Muscle of leg (tissue), 11 donors: ENCODE data around the gene NMU. TPM values are rescaled to one million over a fixed set of nuclear protein-coding genes. Genes with fewer than 3 reads are reported as not detected.
"Not testable (repeated sequence)": the region's sequence is repeated elsewhere in the genome, so short reads cannot be mapped to it uniquely, and the experiment has no call there.

Source experiments
- DNase-seq: peaks from one replicate; pipeline ENCODE4 v3.0.0; 2013
- H3K27ac ChIP-seq: one replicate; pipeline ENCODE4 v1.5.1; 2013; ENCODE audit warnings: mild to moderate bottlenecking, low read length, control low read depth
- H3K27me3 ChIP-seq: one replicate; pipeline ENCODE4 v1.6.1; 2013; ENCODE audit warnings: low read length; ENCODE audit not compliant: control insufficient read depth, insufficient read depth
- H3K36me3 ChIP-seq: one replicate; pipeline ENCODE4 v1.6.1; 2013; ENCODE audit warnings: low read length; ENCODE audit not compliant: control insufficient read depth, insufficient read depth
- H3K4me1 ChIP-seq: one replicate; pipeline ENCODE4 v1.6.1; 2013; ENCODE audit warnings: low read length; ENCODE audit not compliant: control insufficient read depth, insufficient read depth
- H3K4me3 ChIP-seq: one replicate; pipeline ENCODE4 v1.5.1; 2013; ENCODE audit warnings: low read length, control low read depth
- H3K9me3 ChIP-seq: replicated peaks from 2 replicates; pipeline ENCODE4 v1.6.1; 2013; ENCODE audit warnings: low read depth, low read length; ENCODE audit not compliant: control insufficient read depth
- WGBS: methylation state at CpG from one replicate; pipeline ENCODE4 v1.1.5; 2013; ENCODE audit warnings: missing lambda C conversion rate; ENCODE audit not compliant: insufficient coverage; 5-methylcytosine and 5-hydroxymethylcytosine counted together
- polyA plus RNA-seq, 8 donors: library from polyadenylated mRNA; unstranded; fragments of 120-200 nt; gene quantifications; one replicate each; pipeline versions ENCODE4 v1.2.1 to v1.2.3, GENCODE V29; 2013; ENCODE audit warnings: inconsistent platforms in 1 of 8, low replicate concordance in 1 of 8; ENCODE audit not compliant: insufficient read length in 8 of 8, insufficient read depth in 1 of 8
- total RNA-seq: library from RNA; stranded (reverse); fragments of 120-200 nt; gene quantifications from one replicate; pipeline ENCODE4 v1.2.4, GENCODE V29; 2013

The NMU gene
- total and polyA plus RNA-seq, 9 donors = 0.34 to 2.5 (median 1.2) TPM

GRCh38 chr4:55633903-55634302, 2.2 kb downstream of the NMU start:
- Histone ChIP-seq H3K27me3 (peaks cover 25% of the 10 kb centered on the region), H3K4me3 (no peak overlapping the region), H3K36me3 (no peaks in the 10 kb centered on the region), H3K9me3 (no peaks in the 10 kb centered on the region), H3K4me1 (peaks cover 13% of the 10 kb centered on the region), H3K27ac (no peak overlapping the region)
- WGBS = 65% methylated on average over 2 of the region's 6 CpGs
- no peak for DNase-seq

DNA sequence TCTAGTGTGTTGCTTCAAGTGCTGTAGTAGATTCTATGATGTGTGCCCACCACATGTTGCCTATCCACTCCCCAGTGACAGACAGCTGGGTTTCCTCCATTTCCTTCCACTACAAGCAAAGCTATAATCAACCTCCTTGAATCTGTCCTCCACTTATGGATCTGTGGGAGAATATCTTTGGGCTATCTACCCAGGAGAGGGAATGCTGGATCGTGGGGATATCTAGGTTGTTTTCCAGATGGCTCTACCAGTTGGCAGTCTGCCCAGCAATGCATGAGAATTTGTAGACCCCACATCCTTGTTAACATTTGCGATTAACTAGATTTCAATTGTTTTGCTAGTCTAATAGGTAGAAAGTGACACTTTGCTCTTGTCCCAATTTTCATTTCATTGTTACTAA, 10.3 kb downstream of the NMU start:
- Histone ChIP-seq H3K36me3 (no peaks in the 10 kb centered on the region), H3K4me1 (no peaks in the 10 kb centered on the region), H3K27me3 (no peaks in the 10 kb centered on the region), H3K4me3 (no peak overlapping the region), H3K9me3 (no peaks in the 10 kb centered on the region), H3K27ac (no peak overlapping the region)
- no CpG with 5 or more reads among the region's 2 CpGs for WGBS
- DNase-seq = no peak

GRCh38 chr4:55624063-55624462, 12.0 kb downstream of the NMU start:
- not testable (repeated sequence) for H3K36me3 ChIP-seq, H3K4me3 ChIP-seq
- WGBS = no CpG with 5 or more reads among the region's 1 CpG

GRCh38 chr4:55618546-55619143, 17.5 kb downstream of the NMU start:
- Histone ChIP-seq H3K27me3 (no peaks in the 10 kb centered on the region), H3K4me1 (no peaks in the 10 kb centered on the region), H3K36me3 (no peaks in the 10 kb centered on the region), H3K27ac (no peak overlapping the region), H3K4me3 (no peak overlapping the region), H3K9me3 (no peaks in the 10 kb centered on the region)
- DNase-seq = no peak
- 100% methylated on average over 1 of the region's 1 CpG for whole genome bisulfite sequencing

More at GRCh38 chr4:55624063-55624462, 12.0 kb downstream of the NMU start:
- H3K4me1 ChIP-seq, H3K9me3 ChIP-seq, DNase-seq, H3K27me3 ChIP-seq, H3K27ac ChIP-seq: not testable (repeated sequence)

DNA sequence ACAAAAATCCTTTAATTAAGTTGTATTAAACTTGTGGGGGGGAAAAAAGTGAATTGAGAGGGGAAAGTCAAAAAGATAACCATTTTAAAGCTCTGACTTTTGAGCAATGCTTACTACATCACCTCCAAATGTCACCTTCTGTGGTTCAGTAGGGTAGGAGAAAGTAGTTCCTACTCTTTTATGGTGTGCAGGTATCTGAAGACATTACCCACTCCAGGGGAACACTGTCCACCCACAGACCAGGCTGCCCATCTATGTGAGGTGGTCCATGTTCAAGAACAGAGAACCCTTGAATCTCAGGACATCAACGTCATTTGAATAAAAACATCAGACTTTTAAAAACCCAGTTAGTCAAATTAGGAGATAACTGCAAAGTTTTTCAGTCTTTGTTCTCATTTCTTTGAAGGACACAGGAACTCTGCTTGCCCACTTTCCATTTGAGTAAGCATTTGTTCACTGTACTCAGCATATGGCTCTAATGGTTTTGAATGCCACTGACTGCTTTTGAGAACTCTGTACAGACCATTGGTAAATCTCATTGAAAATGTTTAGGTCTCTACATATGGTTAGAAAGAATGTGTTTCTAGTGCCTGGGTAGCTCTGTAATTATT, 18.4 kb downstream of the NMU start:
- Histone ChIP-seq H3K4me1 (no peaks in the 10 kb centered on the region), H3K27ac (no peak overlapping the region), H3K9me3 (no peaks in the 10 kb centered on the region), H3K36me3 (no peaks in the 10 kb centered on the region), H3K27me3 (no peaks in the 10 kb centered on the region), H3K4me3 (no peak overlapping the region)
- no CpG with 5 or more reads among the region's 1 CpG for WGBS
- no peak for DNase-seq

GRCh38 chr4:55615008-55615407, 21.1 kb downstream of the NMU start:
- WGBS = no CpG with 5 or more reads among the region's 3 CpGs
- H3K9me3 ChIP-seq = no peaks in the 10 kb centered on the region
- DNase-seq = no peak
- H3K27ac ChIP-seq = no peak overlapping the region
- H3K36me3 ChIP-seq = no peaks in the 10 kb centered on the region
- H3K4me1 ChIP-seq = no peaks in the 10 kb centered on the region
- H3K4me3 ChIP-seq = no peak overlapping the region
- H3K27me3 ChIP-seq = no peaks in the 10 kb centered on the region

GRCh38 chr4:55613621-55614020, 22.5 kb downstream of the NMU start:
- no peak for DNase-seq
- Histone ChIP-seq H3K4me1 (no peaks in the 10 kb centered on the region), H3K27ac (no peak overlapping the region), H3K27me3 (no peaks in the 10 kb centered on the region), H3K9me3 (no peaks in the 10 kb centered on the region), H3K36me3 (no peaks in the 10 kb centered on the region), H3K4me3 (no peak overlapping the region)
- no CpG with 5 or more reads among the region's 3 CpGs for WGBS

- WGBS = 100% methylated on average over 1 of the region's 3 CpGs
- Histone ChIP-seq H3K4me3 (no peak overlapping the region), H3K27ac (no peak overlapping the region), H3K36me3 (no peaks in the 10 kb centered on the region), H3K4me1 (no peaks in the 10 kb centered on the region), H3K27me3 (no peaks in the 10 kb centered on the region), H3K9me3 (no peaks in the 10 kb centered on the region)
- DNase-seq = no peak
Observed at GRCh38 chr4:55612341-55612740, 23.8 kb downstream of the NMU start.

GRCh38 chr4:55611358-55612059, 24.6 kb downstream of the NMU start:
- Histone ChIP-seq H3K27me3 (no peaks in the 10 kb centered on the region), H3K27ac (no peak overlapping the region), H3K4me3 (no peak overlapping the region), H3K9me3 (no peaks in the 10 kb centered on the region), H3K4me1 (no peaks in the 10 kb centered on the region), H3K36me3 (no peaks in the 10 kb centered on the region)
- WGBS = no CpG with 5 or more reads among the region's 3 CpGs
- no peak for DNase-seq

- no CpG with 5 or more reads among the region's 2 CpGs for WGBS
- H3K4me3 ChIP-seq = no peak overlapping the region
- H3K27me3 ChIP-seq = no peaks in the 10 kb centered on the region
- no peaks in the 10 kb centered on the region for H3K9me3 ChIP-seq
- no peak for DNase-seq
- H3K27ac ChIP-seq = no peak overlapping the region
- H3K36me3 ChIP-seq = no peaks in the 10 kb centered on the region
- no peaks in the 10 kb centered on the region for H3K4me1 ChIP-seq
Observed at GRCh38 chr4:55610381-55610780, 25.7 kb downstream of the NMU start.
